Inflammatory macrophage treated with lipopolysaccharide for 1 hour (primary cell): ENCODE measurements around the gene SMCR8.
"Not testable (repeated sequence)": the region's sequence is repeated elsewhere in the genome, so short reads cannot be mapped to it uniquely, and the experiment has no call there.

Source experiments
- DNase-seq, 2 donors: peaks; one replicate each; pipeline ENCODE4 v3.0.0-alpha.2; 2020 to 2022

Gene SMCR8

GRCh38 chr17:18314731-18315561 lies at the start of gene SMCR8, which contains the start of gene TOP3A:
TSS of gene SMCR8 (plus strand) at chr17:18315293. CDS start at chr17:18315790, 497 bp downstream.
TSS of gene TOP3A (minus strand) at chr17:18314994. CDS start at chr17:18314778, 216 bp downstream.
- DNase-seq: peak; percentile 97 to 98

GRCh38 chr17:18267366-18267765 lies 47.7 kb upstream of the SMCR8 start:
- no peak for DNase-seq

GRCh38 chr17:18267927-18268711 lies 47.0 kb upstream of the SMCR8 start:
- DNase-seq: no peak

- DNase-seq: no peak
Measured at GRCh38 chr17:18270046-18270931, 44.8 kb upstream of the SMCR8 start.

- no peak for DNase-seq
Measured at GRCh38 chr17:18277076-18277475, 38.0 kb upstream of the SMCR8 start.

- DNase-seq: no peak
Measured at GRCh38 chr17:18278867-18279266, 36.2 kb upstream of the SMCR8 start.

GRCh38 chr17:18280249-18280648 lies 34.8 kb upstream of the SMCR8 start:
- DNase-seq: no peak

- no peak for DNase-seq
Measured at GRCh38 chr17:18280766-18281371, 34.2 kb upstream of the SMCR8 start.

GRCh38 chr17:18281788-18282187 lies 33.3 kb upstream of the SMCR8 start:
- no peak for DNase-seq

GRCh38 chr17:18285296-18285695 lies 29.8 kb upstream of the SMCR8 start:
- no peak for DNase-seq

GRCh38 chr17:18291718-18292540 lies 23.2 kb upstream of the SMCR8 start:
- DNase-seq: no peak

- DNase-seq: not testable (repeated sequence)
Measured at GRCh38 chr17:18298061-18298460, 17.0 kb upstream of the SMCR8 start.

GRCh38 chr17:18300725-18301480 lies 14.2 kb upstream of the SMCR8 start:
- peak; percentile 25 to 30 for DNase-seq

GRCh38 chr17:18303206-18303605 lies 11.9 kb upstream of the SMCR8 start:
- DNase-seq: not testable (repeated sequence)

- DNase-seq: no peak
Measured at GRCh38 chr17:18309202-18309601, 5.9 kb upstream of the SMCR8 start.

GRCh38 chr17:18314059-18314730 lies 898 bp upstream of the SMCR8 start:
- DNase-seq: no peak

GRCh38 chr17:18315562-18315922 lies 449 bp downstream of the SMCR8 start:
- DNase-seq: peak; percentile 57 to 71

- no peak for DNase-seq
Measured at GRCh38 chr17:18315961-18316360, 868 bp downstream of the SMCR8 start.

GRCh38 chr17:18318117-18318516 lies 3.0 kb downstream of the SMCR8 start:
- peak in 1 of 2 donors; percentile 34 for DNase-seq
